ENCODE results near the gene MAML1.

The MAML1 gene

GRCh38 chr5:179823937-179824744 lies 91.5 kb downstream of the MAML1 start:
- DNase-seq (ENCODE audit: low read depth in 2 of 2), result no peak

- DNase-seq (ENCODE audit: low read depth in 2 of 2), result no peak
Observed at GRCh38 chr5:179824745-179825112, 92.1 kb downstream of the MAML1 start.

- no peak for DNase-seq (ENCODE audit: low read depth in 2 of 2)
Observed at GRCh38 chr5:179825655-179826182, 93.1 kb downstream of the MAML1 start.
